ENCODE results near the gene GTF2H4. TPM values are rescaled to one million over a fixed set of nuclear protein-coding genes. Genes with fewer than 3 reads are reported as not detected.

The GTF2H4 gene
- total and polyA plus RNA-seq, 2 donors (not counting 1 experiment from before 2014, with no cell fraction given), result 12.2 to 15.3 TPM

GRCh38 chr6:30947231-30947630 lies 39.2 kb downstream of the GTF2H4 start:
- Histone ChIP-seq H3K9me3 (ENCODE audit: control insufficient read depth, insufficient read depth, low read depth, low read length) (no peaks in the 10 kb centered on the region), H3K27me3 (ENCODE audit: control insufficient read depth, insufficient read depth, low read length) (peaks cover 30% of the 10 kb centered on the region), H4K20me1 (ENCODE audit: control insufficient read depth, extremely low read depth, insufficient read depth, low read length) (no peaks in the 10 kb centered on the region), H3K9ac (ENCODE audit: insufficient read depth, low read length) (no peak overlapping the region), H3K4me3 (replicated peaks in 1 of 4; ENCODE audit: control extremely low read depth in 1 of 4, insufficient read depth in 1 of 4, low read depth in 3 of 4, low read length in 4 of 4) (no peak overlapping the region), H3K27ac (ENCODE audit: insufficient read depth, low read length) (no peak overlapping the region), H3K4me1 (ENCODE audit: control insufficient read depth, extremely low read depth, insufficient read depth, low read length) (peaks cover 3% of the 10 kb centered on the region), H3K79me2 (ENCODE audit: control insufficient read depth, insufficient read depth, low read length) (no peaks in the 10 kb centered on the region), H3K36me3 (ENCODE audit: control insufficient read depth, insufficient read depth, low read length) (no peaks in the 10 kb centered on the region), H2AFZ (ENCODE audit: low read length) (no peak overlapping the region), H3K4me2 (ENCODE audit: extremely low read depth, insufficient read depth, low read length) (no peak overlapping the region)
- DNase-seq (ENCODE audit: low read depth in 2 of 2), result no peak
- no peak for TF ChIP-seq EZH2 (IDR thresholded peaks at IDR 0.05; ENCODE audit: low read length, missing control alignments)

DNA sequence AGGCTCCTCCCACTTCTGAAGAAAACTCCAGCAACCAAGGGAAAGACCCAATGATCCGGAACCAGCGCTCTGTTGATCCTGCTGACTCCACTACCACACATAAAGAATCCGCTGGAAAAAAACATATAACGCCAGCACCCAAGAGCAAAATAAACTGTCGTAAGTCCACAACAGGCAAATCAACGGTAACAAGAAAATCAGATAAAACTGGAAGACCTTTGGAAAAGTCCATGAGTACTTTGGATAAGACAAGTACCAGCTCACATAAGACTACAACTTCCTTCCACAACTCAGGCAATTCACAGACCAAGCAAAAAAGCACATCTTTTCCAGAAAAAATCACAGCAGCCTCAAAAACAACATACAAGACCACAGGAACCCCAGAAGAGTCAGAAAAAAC lies 40.8 kb downstream of the GTF2H4 start:
- no peak overlapping the region for H3K27ac ChIP-seq (ENCODE audit: insufficient read depth, low read length)
- no peaks in the 10 kb centered on the region for H3K4me1 ChIP-seq (ENCODE audit: control insufficient read depth, extremely low read depth, insufficient read depth, low read length)
- H3K27me3 ChIP-seq (ENCODE audit: control insufficient read depth, insufficient read depth, low read length), result peaks cover 30% of the 10 kb centered on the region

DNA sequence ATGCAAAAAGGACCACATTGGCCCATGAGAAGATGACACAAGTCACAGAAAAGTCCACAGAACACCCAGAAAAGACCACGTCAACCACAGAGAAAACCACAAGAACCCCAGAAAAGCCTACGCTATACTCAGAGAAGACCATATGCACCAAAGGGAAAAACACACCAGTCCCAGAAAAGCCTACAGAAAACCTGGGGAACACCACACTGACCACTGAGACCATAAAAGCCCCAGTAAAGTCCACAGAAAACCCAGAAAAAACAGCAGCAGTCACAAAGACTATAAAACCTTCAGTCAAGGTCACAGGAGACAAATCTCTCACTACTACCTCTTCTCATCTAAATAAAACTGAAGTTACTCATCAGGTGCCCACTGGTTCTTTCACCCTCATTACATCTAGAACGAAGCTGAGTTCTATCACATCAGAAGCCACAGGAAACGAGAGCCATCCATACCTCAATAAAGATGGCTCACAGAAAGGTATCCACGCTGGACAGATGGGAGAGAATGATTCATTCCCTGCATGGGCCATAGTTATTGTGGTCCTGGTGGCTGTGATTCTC lies 44.0 kb downstream of the GTF2H4 start:
- DNase-seq (ENCODE audit: low read depth in 2 of 2), result no peak
- TF ChIP-seq, protein P1, sequence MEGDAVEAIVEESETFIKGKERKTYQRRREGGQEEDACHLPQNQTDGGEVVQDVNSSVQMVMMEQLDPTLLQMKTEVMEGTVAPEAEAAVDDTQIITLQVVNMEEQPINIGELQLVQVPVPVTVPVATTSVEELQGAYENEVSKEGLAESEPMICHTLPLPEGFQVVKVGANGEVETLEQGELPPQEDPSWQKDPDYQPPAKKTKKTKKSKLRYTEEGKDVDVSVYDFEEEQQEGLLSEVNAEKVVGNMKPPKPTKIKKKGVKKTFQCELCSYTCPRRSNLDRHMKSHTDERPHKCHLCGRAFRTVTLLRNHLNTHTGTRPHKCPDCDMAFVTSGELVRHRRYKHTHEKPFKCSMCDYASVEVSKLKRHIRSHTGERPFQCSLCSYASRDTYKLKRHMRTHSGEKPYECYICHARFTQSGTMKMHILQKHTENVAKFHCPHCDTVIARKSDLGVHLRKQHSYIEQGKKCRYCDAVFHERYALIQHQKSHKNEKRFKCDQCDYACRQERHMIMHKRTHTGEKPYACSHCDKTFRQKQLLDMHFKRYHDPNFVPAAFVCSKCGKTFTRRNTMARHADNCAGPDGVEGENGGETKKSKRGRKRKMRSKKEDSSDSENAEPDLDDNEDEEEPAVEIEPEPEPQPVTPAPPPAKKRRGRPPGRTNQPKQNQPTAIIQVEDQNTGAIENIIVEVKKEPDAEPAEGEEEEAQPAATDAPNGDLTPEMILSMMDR (conservative IDR thresholded peaks at IDR 0.05 in 1 of 2, IDR thresholded peaks at IDR 0.05 in 1 of 2; ENCODE audit: low read depth in 1 of 2, low read length in 2 of 2), result no peak
- TF ChIP-seq EZH2 (IDR thresholded peaks at IDR 0.05; ENCODE audit: low read length, missing control alignments), result no peak
- H3K4me3 ChIP-seq (replicated peaks in 1 of 4; ENCODE audit: control extremely low read depth in 1 of 4, insufficient read depth in 1 of 4, low read depth in 3 of 4, low read length in 4 of 4), result no peak overlapping the region
- H3K27ac ChIP-seq (ENCODE audit: insufficient read depth, low read length), result no peak overlapping the region
- no peak overlapping the region for H2AFZ ChIP-seq (ENCODE audit: low read length)
- no peaks in the 10 kb centered on the region for H3K79me2 ChIP-seq (ENCODE audit: control insufficient read depth, insufficient read depth, low read length)
- no peaks in the 10 kb centered on the region for H3K4me1 ChIP-seq (ENCODE audit: control insufficient read depth, extremely low read depth, insufficient read depth, low read length)
- no peak overlapping the region for H3K4me2 ChIP-seq (ENCODE audit: extremely low read depth, insufficient read depth, low read length)
- no peak overlapping the region for H3K9ac ChIP-seq (ENCODE audit: insufficient read depth, low read length)
- no peaks in the 10 kb centered on the region for H3K9me3 ChIP-seq (ENCODE audit: control insufficient read depth, insufficient read depth, low read depth, low read length)
- no peaks in the 10 kb centered on the region for H3K36me3 ChIP-seq (ENCODE audit: control insufficient read depth, insufficient read depth, low read length)
- H3K27me3 ChIP-seq (ENCODE audit: control insufficient read depth, insufficient read depth, low read length), result peaks cover 28% of the 10 kb centered on the region
- no peaks in the 10 kb centered on the region for H4K20me1 ChIP-seq (ENCODE audit: control insufficient read depth, extremely low read depth, insufficient read depth, low read length)

More for the DNA sequence above, 40.8 kb downstream of the GTF2H4 start:
- Histone ChIP-seq H4K20me1 (ENCODE audit: control insufficient read depth, extremely low read depth, insufficient read depth, low read length) (no peaks in the 10 kb centered on the region), H3K36me3 (ENCODE audit: control insufficient read depth, insufficient read depth, low read length) (no peaks in the 10 kb centered on the region), H3K9ac (ENCODE audit: insufficient read depth, low read length) (no peak overlapping the region), H2AFZ (ENCODE audit: low read length) (no peak overlapping the region), H3K4me2 (ENCODE audit: extremely low read depth, insufficient read depth, low read length) (no peak overlapping the region), H3K4me3 (replicated peaks in 1 of 4; ENCODE audit: control extremely low read depth in 1 of 4, insufficient read depth in 1 of 4, low read depth in 3 of 4, low read length in 4 of 4) (no peak overlapping the region), H3K79me2 (ENCODE audit: control insufficient read depth, insufficient read depth, low read length) (no peaks in the 10 kb centered on the region), H3K9me3 (ENCODE audit: control insufficient read depth, insufficient read depth, low read depth, low read length) (no peaks in the 10 kb centered on the region)
- TF ChIP-seq, protein P1 (conservative IDR thresholded peaks at IDR 0.05 in 1 of 2, IDR thresholded peaks at IDR 0.05 in 1 of 2; ENCODE audit: low read depth in 1 of 2, low read length in 2 of 2), result no peak
- TF ChIP-seq EZH2 (IDR thresholded peaks at IDR 0.05; ENCODE audit: low read length, missing control alignments), result no peak
- DNase-seq (ENCODE audit: low read depth in 2 of 2), result no peak

Data from fibroblast of lung (primary cell).